Measurements from ENCODE around the gene DCN.
"Not testable (repeated sequence)": the region's sequence is repeated elsewhere in the genome, so short reads cannot be mapped to it uniquely, and the experiment has no call there.

Gene DCN

GRCh38 chr12:91182636-91183455 lies at the start of gene DCN:
TSS of gene DCN (minus strand) at chr12:91182817. CDS start at chr12:91178552, 4,265 bp downstream.
- DNase-seq, result no peak

- DNase-seq, result no peak
Observed at GRCh38 chr12:91230841-91231240, 48.2 kb upstream of the DCN start.

- DNase-seq, result no peak
Observed at GRCh38 chr12:91226951-91227350, 44.3 kb upstream of the DCN start.

- no peak for DNase-seq
Observed at GRCh38 chr12:91225316-91225715, 42.7 kb upstream of the DCN start.

- no peak for DNase-seq
Observed at GRCh38 chr12:91224401-91224800, 41.8 kb upstream of the DCN start.

GRCh38 chr12:91222746-91223145 lies 40.1 kb upstream of the DCN start:
- DNase-seq, result no peak

GRCh38 chr12:91219919-91220318 lies 37.3 kb upstream of the DCN start:
- DNase-seq, result no peak

GRCh38 chr12:91219511-91219910 lies 36.9 kb upstream of the DCN start:
- DNase-seq, result no peak

- no peak for DNase-seq
Observed at GRCh38 chr12:91216871-91217270, 34.3 kb upstream of the DCN start.

GRCh38 chr12:91215940-91216454 lies 33.4 kb upstream of the DCN start:
- DNase-seq, result no peak

GRCh38 chr12:91211866-91212265 lies 29.2 kb upstream of the DCN start:
- DNase-seq, result no peak

GRCh38 chr12:91210618-91211017 lies 28.0 kb upstream of the DCN start:
- DNase-seq, result no peak

GRCh38 chr12:91210144-91210543 lies 27.5 kb upstream of the DCN start:
- DNase-seq, result no peak

GRCh38 chr12:91207301-91207700 lies 24.7 kb upstream of the DCN start:
- DNase-seq, result not testable (repeated sequence)

GRCh38 chr12:91205811-91206210 lies 23.2 kb upstream of the DCN start:
- DNase-seq, result no peak

- DNase-seq, result no peak
Observed at GRCh38 chr12:91204421-91204820, 21.8 kb upstream of the DCN start.

- no peak for DNase-seq
Observed at GRCh38 chr12:91203610-91204009, 21.0 kb upstream of the DCN start.

- no peak for DNase-seq
Observed at GRCh38 chr12:91202390-91202789, 19.8 kb upstream of the DCN start.

- no peak for DNase-seq
Observed at GRCh38 chr12:91196436-91196835, 13.8 kb upstream of the DCN start.

- no peak for DNase-seq
Observed at GRCh38 chr12:91194500-91194899, 11.9 kb upstream of the DCN start.

- DNase-seq, result no peak
Observed at GRCh38 chr12:91191513-91192111, 9.0 kb upstream of the DCN start.

GRCh38 chr12:91189516-91189915 lies 6.9 kb upstream of the DCN start:
- DNase-seq, result no peak

- DNase-seq, result no peak
Observed at GRCh38 chr12:91188778-91189177, 6.2 kb upstream of the DCN start.

GRCh38 chr12:91186156-91186555 lies 3.5 kb upstream of the DCN start:
- no peak for DNase-seq
